Keratinocyte (primary cell): Measurements from ENCODE around the gene NINJ2. TPM values are rescaled to one million over a fixed set of nuclear protein-coding genes. Genes with fewer than 3 reads are reported as not detected.

Experiments
- DNase-seq: peaks from one replicate; pipeline ENCODE4 v3.0.0-alpha.2; 2011; ENCODE audit warnings: low read depth, missing footprints, low spot score
- FAIRE-seq: peaks from 2 replicates; lab custom pipeline; 2011; peaks lifted over from hg19 to GRCh38; lab: Jason Lieb, UNC
- H2AFZ ChIP-seq: 2 replicates; pipeline ENCODE4 v1.6.0; 2012; ENCODE audit warnings: low read length, control low read depth, inconsistent platforms; ENCODE audit not compliant: control insufficient read depth
- H3K27ac ChIP-seq: 2 replicates; pipeline ENCODE4 v1.5.1; 2011; ENCODE audit warnings: low read length; ENCODE audit not compliant: control insufficient read depth, insufficient read depth
- H3K27me3 ChIP-seq: 3 replicates; pipeline ENCODE4 v1.6.0; 2011; ENCODE audit warnings: low read length; ENCODE audit not compliant: control insufficient read depth, insufficient read depth; ENCODE audit errors: extremely low read depth
- H3K36me3 ChIP-seq, 2 experiments: 2 replicates in 1 of 2; 3 replicates in 1 of 2; pipeline ENCODE4 v1.5.1; 2011; ENCODE audit warnings: low read length in 2 of 2, mild to moderate bottlenecking in 1 of 2; ENCODE audit not compliant: control insufficient read depth in 2 of 2, insufficient read depth in 2 of 2; ENCODE audit errors: extremely low read depth in 1 of 2
- H3K4me1 ChIP-seq: 3 replicates; pipeline ENCODE4 v1.5.1; 2011; ENCODE audit warnings: low read length; ENCODE audit not compliant: control insufficient read depth, insufficient read depth; ENCODE audit errors: extremely low read depth
- H3K4me2 ChIP-seq: 3 replicates; pipeline ENCODE4 v1.6.0; 2011; ENCODE audit warnings: low read depth, low read length; ENCODE audit not compliant: control insufficient read depth, insufficient read depth; ENCODE audit errors: extremely low read depth
- H3K4me3 ChIP-seq, 3 experiments: fragments of 200-600 bp in 1 of 3; sonication (generic) in 1 of 3; 2 replicates in 2 of 3; 3 replicates in 1 of 3; pipeline ENCODE4 v1.5.1; 2011 to 2016; ENCODE audit warnings: low read length in 3 of 3, mild to moderate bottlenecking in 3 of 3, control low read depth in 2 of 3, inconsistent platforms in 1 of 3, low read depth in 1 of 3, mixed read lengths in 1 of 3, mixed run types in 1 of 3, moderate library complexity in 1 of 3; ENCODE audit not compliant: control insufficient read depth in 2 of 3, insufficient read depth in 2 of 3; ENCODE audit errors: extremely low read depth in 1 of 3
- H3K79me2 ChIP-seq: 2 replicates; pipeline ENCODE4 v1.6.0; 2012; ENCODE audit warnings: low read length; ENCODE audit not compliant: control insufficient read depth, insufficient read depth
- H3K9ac ChIP-seq: 3 replicates; pipeline ENCODE4 v1.6.0; 2011; ENCODE audit warnings: low read length; ENCODE audit not compliant: control insufficient read depth, insufficient read depth; ENCODE audit errors: extremely low read depth
- H3K9me1 ChIP-seq: 3 replicates; pipeline ENCODE4 v1.6.0; 2011; ENCODE audit warnings: low read length; ENCODE audit not compliant: control insufficient read depth, insufficient read depth; ENCODE audit errors: extremely low read depth
- H3K9me3 ChIP-seq: 2 replicates; pipeline ENCODE4 v1.5.1; 2012; ENCODE audit warnings: low read depth, low read length; ENCODE audit not compliant: control insufficient read depth
- H4K20me1 ChIP-seq: 3 replicates; pipeline ENCODE4 v1.6.0; 2011; ENCODE audit warnings: low read length; ENCODE audit not compliant: control insufficient read depth, insufficient read depth; ENCODE audit errors: extremely low read depth
- CTCF ChIP-seq, 3 experiments: IDR thresholded peaks in 1 of 3; conservative IDR thresholded peaks in 1 of 3; optimal IDR thresholded peaks in 1 of 3; 2 replicates in 2 of 3; 3 replicates in 1 of 3; pipeline versions ENCODE3 to v1.5.1; 2011; ENCODE audit warnings: low read length in 3 of 3, mild to moderate bottlenecking in 3 of 3, moderate library complexity in 2 of 3, control low read depth in 1 of 3, inconsistent platforms in 1 of 3; ENCODE audit not compliant: insufficient read depth in 2 of 3; ENCODE audit errors: extremely low read depth in 1 of 3
- EZH2 ChIP-seq: IDR thresholded peaks from one replicate; pipeline ENCODE4 v1.6.1; 2012; ENCODE audit warnings: inconsistent platforms, mild to moderate bottlenecking, low read length, moderate library complexity
- dilution Hi-C: fragments of 300-500 bp; cut with MboI; formaldehyde crosslinking; loops from one replicate; pipeline ENCODE4 v1.7.0; 2020; ENCODE audit warnings: low sequenced_read_pairs; ENCODE audit not compliant: extremely low pct_ligation_motif_present
- polyA minus RNA-seq, 3 experiments: library from RNA; depleted of rRNA, polyadenylated mRNA; stranded (reverse); fragments of >200 nt; gene quantifications; 1 replicate in 1 of 3; 2 replicates in 1 of 3; 3 replicates in 1 of 3; pipeline ENCODE4 v1.2.3, GENCODE V29; 2011
- polyA plus RNA-seq, 5 experiments: library from polyadenylated mRNA; depleted of rRNA in 3 of 5; stranded (reverse) in 3 of 5; stranded (forward) in 1 of 5; unstranded in 1 of 5; fragments of >200 nt; gene quantifications; 1 replicate in 1 of 5; 2 replicates in 3 of 5; 3 replicates in 1 of 5; pipeline versions ENCODE4 v1.2.1 to v1.2.3, GENCODE V29; 2011 to 2012; ENCODE audit warnings: missing spikeins in 2 of 5, low read depth in 1 of 5, low replicate concordance in 1 of 5

Gene NINJ2, protein sequence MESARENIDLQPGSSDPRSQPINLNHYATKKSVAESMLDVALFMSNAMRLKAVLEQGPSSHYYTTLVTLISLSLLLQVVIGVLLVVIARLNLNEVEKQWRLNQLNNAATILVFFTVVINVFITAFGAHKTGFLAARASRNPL
- polyA plus RNA-seq (0.53 to 0.94 TPM (median 0.58 TPM) in 3 replicates), polyA minus RNA-seq (0.61 to 2.1 TPM in 2 of 3 replicates, not detected in the other)
- 0.42 TPM for polyA plus RNA-seq (2011; ENCODE audit: low read depth)
- polyA plus RNA-seq (2011; cell fraction: cytosol; rRNA removed) = 0.90 and 1.4 TPM in 2 replicates
- 0.28 and 0.69 TPM in 2 replicates for polyA plus RNA-seq (2011; cell fraction: nucleus; rRNA removed)
- 0.84 and 2.0 TPM in 2 replicates for polyA plus RNA-seq (2012; ENCODE audit: low replicate concordance)
- polyA minus RNA-seq (2011; cell fraction: cytosol; rRNA and poly(A)+ RNA removed) = not detected
- not detected in 2 replicates for polyA minus RNA-seq (2011; cell fraction: nucleus; rRNA and poly(A)+ RNA removed)

DNA sequence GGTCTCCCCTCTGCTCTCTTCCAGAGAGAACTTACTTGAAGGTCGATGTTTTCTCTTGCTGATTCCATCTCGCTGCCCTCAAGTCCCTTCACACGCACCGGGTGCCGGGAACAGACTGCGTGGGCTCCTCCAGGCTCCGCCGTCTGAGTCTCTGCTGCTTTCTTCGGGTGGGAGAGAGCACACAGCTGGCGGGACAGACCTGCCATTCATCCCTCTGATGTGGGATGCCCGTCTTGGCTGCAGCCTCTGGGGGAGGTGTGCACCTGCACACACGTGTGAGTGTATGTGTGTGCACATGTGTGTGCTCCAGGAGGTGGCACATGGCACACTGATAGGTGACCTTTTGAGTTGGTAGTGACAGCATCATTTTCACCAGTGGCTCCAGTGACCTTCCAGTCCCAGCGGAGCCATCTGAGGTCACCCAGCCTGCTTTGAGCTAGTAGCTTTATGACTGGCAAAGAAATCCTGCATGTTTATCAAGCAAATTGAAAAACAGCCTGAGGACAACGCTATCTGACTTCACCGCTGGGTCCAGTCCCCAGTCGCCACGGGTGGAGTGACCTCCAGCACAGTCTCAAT, at the start of gene NINJ2:
Gene NINJ2, minus strand, starts transcription at position 153 of the 579 bp plus-strand sequence. Its CDS starts 85 bp downstream, at position 68.
- peak within 1 kb of the TSS in 2 of 3 experiments; percentile 10 to 11 for H3K4me3 ChIP-seq
- DNase-seq (no peak), FAIRE-seq (no peak)
- H3K4me2 ChIP-seq = peak within 1 kb of the TSS; percentile 51
- no peaks in the 10 kb centered on the region for H3K9me3 ChIP-seq
- TF ChIP-seq EZH2 (peak; percentile 6), CTCF (optimal IDR thresholded peaks at IDR 0.05 in 1 of 3, IDR thresholded peaks at IDR 0.05 in 1 of 3, conservative IDR thresholded peaks at IDR 0.05 in 1 of 3; ENCODE audit: extremely low read depth in 1 of 3, insufficient read depth in 2 of 3, low read length in 3 of 3) (no peak)
- H3K79me2 ChIP-seq = no peaks in the 10 kb centered on the region
- peaks cover 17% of the 10 kb centered on the region for H3K27me3 ChIP-seq
- dilution Hi-C loops = no loop called here
- no peaks in the 10 kb centered on the region for H4K20me1 ChIP-seq
- no peaks in the 10 kb centered on the region for H3K4me1 ChIP-seq
- H3K27ac ChIP-seq = no peak within 1 kb of the TSS
- H3K36me3 ChIP-seq = no peaks in the 10 kb centered on the region
- peak within 1 kb of the TSS; percentile 38 for H2AFZ ChIP-seq
- no peaks in the 10 kb centered on the region for H3K9me1 ChIP-seq
- H3K9ac ChIP-seq = no peak within 1 kb of the TSS

DNA sequence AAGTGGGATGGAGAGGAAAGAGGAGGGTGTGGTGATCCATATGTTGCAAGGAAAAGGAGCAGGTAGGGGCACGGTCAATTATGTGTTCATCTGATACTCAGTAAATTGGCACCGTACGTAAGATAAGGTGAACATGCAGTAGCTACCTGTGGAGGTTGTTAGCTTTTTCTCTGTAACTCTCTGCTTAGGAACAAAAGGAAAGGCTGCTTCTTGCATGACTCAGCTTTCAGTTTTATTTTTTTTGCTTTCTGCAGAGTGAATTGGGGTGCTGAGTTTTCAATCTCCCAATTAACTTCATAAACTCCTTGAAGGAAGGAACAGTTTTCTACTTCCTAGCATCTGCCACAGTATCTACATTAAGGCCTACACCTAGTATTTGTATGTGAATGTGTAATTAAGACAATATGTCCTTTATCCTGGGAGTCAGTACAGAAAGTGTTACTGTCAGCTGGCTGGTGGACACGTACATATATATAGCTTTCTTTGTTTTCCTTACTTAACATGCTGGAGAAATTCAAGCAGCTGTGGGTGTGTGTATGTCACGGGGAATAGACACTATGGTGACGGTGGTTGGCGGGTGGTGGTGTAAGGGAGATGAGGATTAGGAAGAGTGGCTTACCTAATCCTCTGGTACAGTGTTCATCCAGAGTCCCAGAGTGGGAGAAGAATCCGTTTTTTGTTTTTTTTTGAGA, 49.1 kb upstream of the NINJ2 start:
- peak; percentile 91 for FAIRE-seq
- DNase-seq = no peak
- H3K79me2 ChIP-seq = no peaks in the 10 kb centered on the region
- H3K27ac ChIP-seq = no peak overlapping the region
- no peak overlapping the region for H3K4me3 ChIP-seq
- peaks cover 5% of the 10 kb centered on the region for H3K4me1 ChIP-seq
- H3K4me2 ChIP-seq = peak overlapping the region; percentile 22
- no peak overlapping the region for H3K9ac ChIP-seq
- dilution Hi-C loops = no loop called here
- no peaks in the 10 kb centered on the region for H4K20me1 ChIP-seq
- H3K36me3 ChIP-seq = no peaks in the 10 kb centered on the region
- H3K27me3 ChIP-seq = no peaks in the 10 kb centered on the region
- H3K9me1 ChIP-seq = no peaks in the 10 kb centered on the region
- no peaks in the 10 kb centered on the region for H3K9me3 ChIP-seq
- TF ChIP-seq CTCF (optimal IDR thresholded peaks at IDR 0.05 in 1 of 3, IDR thresholded peaks at IDR 0.05 in 1 of 3, conservative IDR thresholded peaks at IDR 0.05 in 1 of 3; ENCODE audit: extremely low read depth in 1 of 3, insufficient read depth in 2 of 3, low read length in 3 of 3) = no peak
- no peak for TF ChIP-seq EZH2
- peak overlapping the region; percentile 45 for H2AFZ ChIP-seq
